Measurements from ENCODE around the gene HOXB2.
"Not testable (repeated sequence)": the region's sequence is repeated elsewhere in the genome, so short reads cannot be mapped to it uniquely, and the experiment has no call there.

HOXB2 gene

GRCh38 chr17:48513097-48513496, 31.8 kb downstream of the HOXB2 start:
- no peak for FAIRE-seq

DNA sequence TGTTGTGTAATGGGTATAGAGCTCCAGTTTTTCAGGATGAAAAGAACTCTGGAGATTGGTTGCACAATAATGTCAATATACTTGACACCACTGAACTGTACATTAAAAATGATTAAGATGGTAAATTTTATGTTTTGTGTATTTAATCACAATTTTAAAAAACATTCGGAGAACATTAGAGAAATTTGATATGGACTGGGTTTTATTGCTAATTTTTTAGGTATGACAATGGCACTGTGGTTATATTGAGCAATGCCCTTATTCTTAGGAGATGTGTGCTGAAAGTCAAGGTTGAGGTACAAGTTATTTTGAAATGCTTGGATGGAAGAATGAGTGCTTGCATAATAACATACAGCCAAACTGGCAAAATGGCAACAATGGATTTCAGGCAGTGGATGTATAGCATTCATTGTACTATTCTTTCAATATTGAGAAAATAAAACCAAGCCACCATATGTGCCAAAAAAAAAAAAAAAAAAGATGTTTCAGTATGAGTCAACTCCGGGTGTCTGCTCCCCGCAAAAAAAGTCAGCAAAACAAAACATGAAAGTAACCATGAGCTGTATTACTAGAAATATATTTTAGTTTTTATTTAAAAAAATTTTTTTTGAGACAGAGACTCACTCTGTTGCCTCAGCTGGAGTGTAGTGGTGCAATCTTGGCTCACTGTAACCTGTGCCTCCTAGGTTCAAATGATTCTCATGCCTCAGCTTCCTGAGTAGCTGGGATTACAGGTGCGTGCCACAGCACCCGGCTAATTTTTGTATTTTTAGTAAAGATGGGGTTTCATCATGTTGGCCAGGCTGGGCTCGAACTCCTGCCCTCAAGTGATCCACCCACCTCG, 33.9 kb downstream of the HOXB2 start:
- FAIRE-seq = no peak

DNA sequence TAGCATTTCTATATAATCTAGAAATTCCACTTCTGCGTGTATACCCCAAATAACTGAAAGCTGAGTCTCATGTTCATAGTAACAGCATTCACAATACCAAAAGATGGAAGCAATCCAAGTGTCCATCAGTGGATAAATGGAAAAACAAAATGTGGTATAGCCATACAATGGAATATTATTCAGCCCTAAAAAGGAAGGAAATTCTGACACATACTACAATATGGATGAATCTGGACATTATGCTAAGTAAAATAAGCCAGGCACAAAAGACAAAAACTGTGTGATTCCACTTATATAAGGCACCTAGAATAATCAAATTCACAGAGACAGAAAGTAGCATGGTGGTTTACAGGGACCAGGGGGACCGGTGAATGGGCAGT, 34.5 kb downstream of the HOXB2 start:
- no peak for FAIRE-seq

DNA sequence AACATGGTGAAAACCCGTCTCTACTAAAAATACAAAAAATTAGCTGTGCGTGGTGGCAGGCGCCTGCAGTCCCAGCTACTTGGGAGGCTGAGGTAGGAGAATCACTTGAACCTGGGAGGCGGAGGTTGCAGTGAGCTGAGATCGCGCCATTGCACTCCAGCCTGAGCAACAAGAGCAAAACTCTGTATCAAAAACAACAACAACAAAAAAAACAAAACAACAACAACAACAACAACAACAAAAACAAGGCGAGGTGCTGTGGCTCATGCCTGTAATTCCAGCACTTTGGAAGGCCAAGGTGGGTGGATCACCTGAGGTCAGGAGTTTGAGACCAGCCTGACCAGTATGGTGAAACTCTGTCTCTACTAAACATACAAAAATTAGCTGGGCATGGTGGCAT, 35.2 kb downstream of the HOXB2 start:
- not testable (repeated sequence) for FAIRE-seq

DNA sequence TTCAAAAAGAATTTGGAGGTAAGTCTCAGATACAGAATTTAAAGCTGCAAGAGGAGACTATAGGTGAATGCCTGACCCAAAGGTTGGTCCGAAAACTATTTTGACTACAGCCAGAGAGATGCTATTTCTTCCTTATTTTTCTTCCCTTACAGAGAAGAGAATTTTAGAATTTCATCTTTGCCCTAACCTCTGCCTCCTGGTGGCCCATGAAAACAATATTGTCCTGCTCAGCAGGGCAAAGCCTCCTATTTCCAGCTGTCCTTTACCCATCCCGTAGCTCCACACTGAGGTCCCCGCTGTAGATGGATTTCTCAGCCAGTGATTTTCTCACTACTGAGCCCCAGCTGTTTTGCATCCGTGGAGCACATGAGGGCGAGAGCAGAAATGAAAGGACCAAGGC, 38.7 kb downstream of the HOXB2 start:
- no peak for FAIRE-seq

DNA sequence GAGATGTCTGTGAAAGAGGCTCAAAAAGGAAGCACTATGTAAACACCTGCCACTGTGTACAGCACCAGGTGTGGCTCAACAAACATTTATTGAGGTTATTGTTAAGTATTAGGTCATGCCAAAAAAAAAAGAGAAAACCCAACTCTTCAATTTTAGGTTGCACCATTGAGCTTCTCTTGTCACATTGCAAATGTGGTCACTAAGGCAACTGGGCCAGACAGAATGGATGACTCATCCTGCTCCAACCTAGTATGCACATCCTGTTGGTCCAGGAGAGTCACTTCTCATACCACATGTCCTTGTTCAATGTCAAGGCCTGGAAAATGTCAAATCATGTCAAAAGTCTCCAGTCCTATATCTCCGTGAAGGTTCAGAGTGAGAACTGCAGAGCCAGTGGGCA, 39.1 kb downstream of the HOXB2 start:
- no peak for FAIRE-seq

GRCh38 chr17:48504953-48505352, 40.0 kb downstream of the HOXB2 start:
- FAIRE-seq = no peak

GRCh38 chr17:48503747-48504146, 41.2 kb downstream of the HOXB2 start:
- no peak for FAIRE-seq

DNA sequence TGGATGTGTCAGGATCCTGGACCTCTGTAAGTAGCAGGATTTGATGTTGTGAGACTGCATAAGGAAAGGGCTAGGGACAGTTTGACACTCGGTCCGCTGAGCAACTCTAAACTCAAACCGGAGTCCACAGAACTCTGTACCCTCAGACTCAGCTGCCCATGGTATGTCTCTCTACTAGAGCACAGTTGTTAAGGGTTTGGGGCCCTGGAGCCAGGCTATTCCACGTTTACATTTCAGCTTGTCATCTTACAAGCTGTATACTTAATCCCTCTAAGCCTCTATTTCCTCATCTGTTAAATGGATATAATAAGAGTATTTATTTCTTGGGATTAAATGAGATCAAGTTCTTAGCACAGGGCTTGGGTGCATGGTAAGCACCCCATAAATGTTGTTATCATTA, 42.0 kb downstream of the HOXB2 start:
- FAIRE-seq = no peak

- no peak for FAIRE-seq
Measured at GRCh38 chr17:48502312-48502711, 42.6 kb downstream of the HOXB2 start.

DNA sequence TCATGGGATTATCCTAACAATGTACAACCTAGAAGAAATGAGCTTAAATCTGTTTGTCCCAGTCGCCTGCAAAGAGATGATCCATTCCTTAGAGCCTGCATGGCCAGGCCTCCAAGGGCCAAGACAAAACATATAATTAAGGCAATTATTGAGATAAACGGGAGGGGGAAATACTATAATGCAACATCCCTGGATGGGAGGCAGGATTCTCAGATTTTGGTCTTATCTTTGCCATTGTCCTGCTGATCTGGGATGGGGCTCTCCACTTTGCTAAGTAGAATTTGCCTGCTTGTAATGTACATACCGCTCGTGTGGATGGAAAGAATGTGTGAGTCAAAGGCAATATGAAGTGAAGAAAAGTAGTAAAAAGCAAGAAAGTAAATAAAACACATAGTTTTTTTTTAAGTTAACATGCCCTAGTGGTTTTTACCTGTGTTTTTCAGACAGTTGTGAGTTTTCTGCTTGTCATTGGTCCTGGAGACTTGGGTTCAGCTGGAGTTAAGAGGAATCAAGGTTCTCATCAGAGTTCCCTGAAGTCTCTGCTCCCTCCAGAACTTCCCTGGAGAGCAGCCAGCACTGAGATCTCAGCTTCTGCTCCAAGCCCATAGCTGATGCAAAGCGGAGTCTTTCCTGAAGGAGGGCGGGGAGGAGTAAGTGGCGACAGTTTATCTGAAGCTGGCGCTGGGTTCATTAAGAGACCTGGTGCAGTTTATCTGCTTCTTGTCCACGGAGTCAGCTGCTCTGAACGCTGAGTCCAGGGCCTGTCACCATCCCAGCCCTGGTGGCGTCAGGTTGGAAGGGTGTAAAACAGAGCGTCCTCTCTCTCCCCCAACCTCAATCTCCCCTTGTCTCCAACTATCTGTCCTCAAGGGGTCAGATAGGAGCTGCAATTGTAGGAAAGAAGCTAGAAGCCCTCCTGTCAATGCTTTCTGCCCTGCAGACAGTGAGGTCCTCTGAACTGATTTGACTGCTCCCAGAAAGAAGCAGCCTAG, 44.2 kb downstream of the HOXB2 start:
- FAIRE-seq = no peak

DNA sequence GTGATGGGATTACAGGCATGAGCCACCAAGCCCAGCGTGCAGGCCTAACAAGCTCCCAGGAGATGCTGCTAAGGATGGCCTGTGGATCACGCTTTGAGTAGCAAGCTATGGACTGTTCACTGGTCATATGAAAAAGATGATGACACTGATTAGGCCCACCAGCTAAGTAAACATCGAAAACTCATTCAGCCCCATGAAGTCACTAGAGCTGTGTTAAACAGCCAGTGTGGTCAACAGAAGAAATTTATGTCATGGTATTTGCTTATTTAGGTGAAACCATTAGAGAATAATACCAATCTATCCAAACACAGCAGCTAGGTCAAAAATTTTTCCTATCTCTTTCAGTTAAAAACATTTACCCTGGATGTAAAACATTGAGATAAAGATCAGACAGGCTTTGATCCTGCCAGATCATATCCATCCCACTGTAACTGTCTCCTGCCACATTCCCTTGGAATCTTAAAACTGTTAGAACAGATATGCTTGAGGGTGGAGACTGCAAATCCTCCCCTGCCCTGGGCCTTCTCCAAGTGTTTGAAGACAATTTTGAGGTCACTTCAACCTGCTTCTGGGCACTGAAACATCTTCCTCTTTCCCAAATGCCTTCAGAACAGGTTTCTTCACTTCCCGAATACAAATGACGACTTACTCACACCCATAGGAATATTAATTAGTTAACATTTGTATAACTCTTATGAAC, 45.0 kb downstream of the HOXB2 start:
- no peak for FAIRE-seq

DNA sequence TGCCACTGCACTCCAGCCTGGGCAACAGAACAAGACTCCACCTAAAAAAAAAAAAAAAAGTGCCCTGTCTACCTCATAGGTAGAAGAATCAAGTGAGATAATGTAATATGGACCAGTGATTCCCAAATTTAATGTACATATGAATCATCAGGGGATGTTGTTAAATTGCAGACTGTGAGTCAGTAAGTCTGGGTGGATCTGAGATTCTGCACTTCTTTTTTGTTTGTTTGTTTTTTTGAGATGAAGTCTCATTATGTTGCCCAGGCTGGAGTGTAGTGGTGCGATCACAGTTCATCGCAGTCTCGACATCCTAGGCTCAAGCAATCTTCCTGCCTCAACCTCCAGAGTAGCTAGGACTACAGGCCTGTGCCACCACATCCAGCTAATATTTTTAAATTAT, 45.7 kb downstream of the HOXB2 start:
- FAIRE-seq = no peak

DNA sequence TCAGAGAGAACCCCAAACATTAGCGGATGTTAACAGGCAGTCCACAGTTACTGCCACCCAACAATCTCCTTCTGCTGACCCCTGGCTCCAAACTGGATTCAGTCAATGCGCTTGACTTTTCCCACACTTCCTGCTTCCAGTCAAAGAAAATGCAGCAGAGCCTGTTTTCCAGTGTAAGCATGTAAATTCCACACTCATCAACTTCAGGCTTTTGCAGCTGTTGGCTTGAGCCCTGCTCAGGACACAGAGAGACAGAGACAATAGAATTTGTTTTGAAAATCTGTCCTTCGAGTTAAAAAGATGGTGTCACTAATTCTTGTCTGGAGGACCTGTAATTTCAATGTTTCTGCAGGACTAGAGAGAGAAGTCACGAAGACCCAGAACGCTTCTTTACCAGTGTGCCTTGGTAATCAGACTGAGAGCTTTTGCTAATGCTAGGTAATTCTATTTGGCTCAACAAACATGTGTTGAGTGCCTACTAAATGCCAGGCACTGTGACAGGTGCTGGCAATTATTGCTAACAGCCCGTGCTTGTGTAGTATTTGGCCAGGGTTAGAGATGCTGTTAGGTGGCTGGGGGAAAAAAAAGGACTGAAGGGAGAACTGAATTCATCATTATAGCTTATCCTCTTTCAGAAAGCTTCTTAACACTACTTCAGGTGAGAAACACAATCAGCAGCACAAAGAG, 46.6 kb downstream of the HOXB2 start:
- FAIRE-seq = no peak

- FAIRE-seq = no peak
Measured at GRCh38 chr17:48497103-48497502, 47.8 kb downstream of the HOXB2 start.

- no peak for FAIRE-seq
Measured at GRCh38 chr17:48494335-48494734, 50.6 kb downstream of the HOXB2 start.
